Measurements from ENCODE around the gene ELP5.
"Not testable (repeated sequence)": the region's sequence is repeated elsewhere in the genome, so short reads cannot be mapped to it uniquely, and the experiment has no call there.

ELP5 gene

DNA sequence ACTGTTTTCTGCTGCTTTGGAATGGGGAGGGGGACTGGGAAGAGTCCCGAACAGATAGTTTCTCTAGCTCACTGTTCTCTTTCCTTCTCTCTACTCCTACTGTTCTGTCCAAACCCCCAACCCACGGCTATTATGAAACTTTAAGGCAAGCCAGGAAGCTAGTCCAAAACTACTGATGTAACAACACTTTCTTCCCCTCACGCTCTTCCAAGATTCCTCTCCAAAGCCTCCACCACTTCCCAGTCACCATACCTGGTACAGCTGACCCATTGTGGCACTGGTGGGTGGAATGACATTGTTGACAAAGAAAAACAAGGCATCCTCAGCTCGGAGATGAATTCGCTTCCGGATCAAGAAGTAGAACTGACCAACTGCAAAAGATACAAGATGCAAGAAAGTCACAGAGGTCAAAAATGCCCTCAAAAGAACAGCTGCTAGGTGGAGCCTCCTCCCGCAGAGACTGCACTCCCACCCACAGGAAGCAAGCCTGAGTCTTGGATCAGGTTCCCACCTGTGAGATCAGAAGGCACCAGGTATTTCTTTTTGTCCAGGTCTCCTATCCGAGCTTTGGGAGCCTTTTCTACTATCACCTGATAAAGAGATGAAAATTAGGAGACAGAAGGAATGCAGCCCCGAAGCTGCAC is 10.8 kb upstream of the ELP5 start:
- peak overlapping the region; percentile 96 for H3K4me3 ChIP-seq (ENCODE audit: low read depth, low read length)
- H3K36me3 ChIP-seq (replicated peaks), result peaks cover 49% of the 10 kb centered on the region
- DNase-seq, result no peak
- peak overlapping the region; percentile 94 for H3K27ac ChIP-seq
- in situ Hi-C loops (cut with HindIII; ENCODE audit: low pct_ligation_motif_present, low sequenced_read_pairs), result no loop called here
- H3K27me3 ChIP-seq (replicated peaks), result no peaks in the 10 kb centered on the region
- TF ChIP-seq, protein P1, sequence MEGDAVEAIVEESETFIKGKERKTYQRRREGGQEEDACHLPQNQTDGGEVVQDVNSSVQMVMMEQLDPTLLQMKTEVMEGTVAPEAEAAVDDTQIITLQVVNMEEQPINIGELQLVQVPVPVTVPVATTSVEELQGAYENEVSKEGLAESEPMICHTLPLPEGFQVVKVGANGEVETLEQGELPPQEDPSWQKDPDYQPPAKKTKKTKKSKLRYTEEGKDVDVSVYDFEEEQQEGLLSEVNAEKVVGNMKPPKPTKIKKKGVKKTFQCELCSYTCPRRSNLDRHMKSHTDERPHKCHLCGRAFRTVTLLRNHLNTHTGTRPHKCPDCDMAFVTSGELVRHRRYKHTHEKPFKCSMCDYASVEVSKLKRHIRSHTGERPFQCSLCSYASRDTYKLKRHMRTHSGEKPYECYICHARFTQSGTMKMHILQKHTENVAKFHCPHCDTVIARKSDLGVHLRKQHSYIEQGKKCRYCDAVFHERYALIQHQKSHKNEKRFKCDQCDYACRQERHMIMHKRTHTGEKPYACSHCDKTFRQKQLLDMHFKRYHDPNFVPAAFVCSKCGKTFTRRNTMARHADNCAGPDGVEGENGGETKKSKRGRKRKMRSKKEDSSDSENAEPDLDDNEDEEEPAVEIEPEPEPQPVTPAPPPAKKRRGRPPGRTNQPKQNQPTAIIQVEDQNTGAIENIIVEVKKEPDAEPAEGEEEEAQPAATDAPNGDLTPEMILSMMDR (IDR thresholded peaks at IDR 0.05; ENCODE audit: low read depth, low read length, missing control alignments), result no peak

DNA sequence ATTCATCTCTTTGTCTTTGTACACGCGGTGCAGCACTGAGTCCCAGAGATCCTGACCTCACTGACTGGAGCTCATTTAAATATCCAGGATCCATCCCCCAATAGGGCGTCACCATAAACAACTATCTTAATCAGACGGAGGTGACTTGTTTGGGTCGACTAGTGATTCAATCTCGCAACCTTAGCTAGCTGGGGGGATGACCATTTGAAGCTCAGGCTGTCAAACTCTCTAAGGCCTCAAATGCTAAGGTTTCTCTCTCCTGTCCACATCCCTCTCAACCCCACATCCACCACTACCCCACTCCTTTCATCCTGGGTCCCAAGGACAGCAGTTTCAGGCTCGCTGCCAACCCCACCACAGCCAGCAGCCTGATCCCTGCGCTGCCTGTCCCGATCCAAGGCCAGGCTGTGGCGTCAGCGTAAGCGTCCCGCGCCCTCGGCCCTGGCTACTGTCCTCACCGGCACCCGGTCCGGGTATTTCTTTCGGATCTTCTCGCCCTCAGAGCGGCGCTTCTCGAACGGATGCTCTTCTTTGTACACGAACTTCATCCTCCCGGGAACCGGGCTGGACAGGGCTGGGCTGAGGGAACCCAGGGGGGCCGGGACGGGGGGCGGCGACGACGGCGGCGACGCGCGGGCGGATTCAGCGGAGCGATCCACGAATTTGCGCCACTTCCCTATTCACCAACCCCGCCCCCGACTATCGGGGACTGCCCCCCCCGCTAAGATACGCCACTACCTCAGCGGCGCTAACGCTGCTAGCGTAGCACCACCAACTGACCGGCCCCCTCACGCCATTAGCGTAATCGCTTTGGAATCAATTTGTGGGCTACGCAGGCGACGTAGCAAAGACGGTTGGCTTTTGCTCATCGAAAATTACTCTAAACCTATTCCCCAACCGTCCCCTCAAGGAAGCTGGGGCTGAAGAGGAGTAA is 10.0 kb upstream of the ELP5 start, which contains the start of gene GABARAP:
TSS of gene GABARAP (minus strand) at position 667 of the 934 bp plus-strand sequence. CDS start at position 548, 119 bp downstream.
- Histone ChIP-seq H3K27ac (peak within 1 kb of the TSS; percentile 94), H3K4me3 (ENCODE audit: low read depth, low read length) (peak within 1 kb of the TSS; percentile 96), H3K27me3 (replicated peaks) (no peaks in the 10 kb centered on the region), H3K36me3 (replicated peaks) (peaks cover 47% of the 10 kb centered on the region)
- in situ Hi-C loops (cut with HindIII; ENCODE audit: low pct_ligation_motif_present, low sequenced_read_pairs), result no loop called here
- DNase-seq, result peak; percentile 88
- TF ChIP-seq, protein P1 (IDR thresholded peaks at IDR 0.05; ENCODE audit: low read depth, low read length, missing control alignments), result no peak

DNA sequence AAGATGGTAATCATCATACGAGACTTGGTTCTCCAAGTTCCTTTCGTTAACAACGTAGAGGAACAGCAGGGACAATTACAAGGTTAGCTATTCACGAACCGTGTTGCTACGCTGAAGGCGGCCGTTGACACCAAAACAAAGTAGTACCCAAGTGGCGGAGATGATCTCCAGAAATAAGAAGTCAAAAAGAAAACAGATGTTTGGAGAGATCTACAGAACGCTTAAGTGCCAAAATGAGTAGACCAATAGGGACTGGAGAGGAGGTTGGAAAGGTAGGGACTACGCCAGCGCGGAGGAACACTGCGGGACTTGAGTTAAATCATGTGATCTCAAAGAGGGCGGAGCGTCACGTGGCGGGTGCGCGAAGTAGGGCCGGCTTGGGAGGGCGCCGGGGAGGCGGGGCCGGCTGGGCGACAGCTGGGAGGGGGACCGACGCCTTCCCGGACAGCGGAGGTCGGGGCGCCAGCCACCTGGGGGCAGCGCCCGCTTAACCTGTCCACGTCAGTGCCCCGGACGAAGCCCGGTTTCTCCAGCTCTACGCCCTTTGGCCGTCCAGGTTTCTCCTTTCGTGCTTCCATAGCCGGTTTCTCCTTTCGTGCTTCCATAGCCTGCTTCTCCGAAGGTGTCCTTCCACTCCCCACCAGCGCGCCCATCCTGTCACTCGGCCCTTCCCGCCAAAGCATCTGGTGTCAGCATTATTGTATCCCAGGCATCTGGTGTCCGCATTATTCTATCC is 9.1 kb upstream of the ELP5 start:
- H3K4me3 ChIP-seq (ENCODE audit: low read depth, low read length), result peak overlapping the region; percentile 96
- H3K36me3 ChIP-seq (replicated peaks), result peaks cover 44% of the 10 kb centered on the region
- TF ChIP-seq, protein P1 (IDR thresholded peaks at IDR 0.05; ENCODE audit: low read depth, low read length, missing control alignments), result no peak
- in situ Hi-C loops (cut with HindIII; ENCODE audit: low pct_ligation_motif_present, low sequenced_read_pairs), result no loop called here
- peak; percentile 94 for DNase-seq
- no peaks in the 10 kb centered on the region for H3K27me3 ChIP-seq (replicated peaks)
- peak overlapping the region; percentile 94 for H3K27ac ChIP-seq

DNA sequence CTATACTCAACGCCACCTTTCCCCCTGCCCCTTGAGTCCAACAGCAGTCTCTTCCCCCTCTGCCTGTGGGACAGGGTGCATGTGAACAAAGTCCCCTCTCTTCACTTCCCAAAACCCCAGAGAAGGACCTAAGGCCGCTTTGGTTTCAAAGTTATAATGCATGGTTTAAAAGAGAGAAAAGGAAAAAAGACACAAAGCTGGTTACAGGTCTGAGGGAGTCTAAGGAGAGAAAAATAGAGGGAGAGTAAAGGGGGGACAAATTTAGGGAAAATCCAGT is 8.6 kb upstream of the ELP5 start:
- no peaks in the 10 kb centered on the region for H3K27me3 ChIP-seq (replicated peaks)
- DNase-seq, result no peak
- in situ Hi-C loops (cut with HindIII; ENCODE audit: low pct_ligation_motif_present, low sequenced_read_pairs), result no loop called here
- TF ChIP-seq, protein P1 (IDR thresholded peaks at IDR 0.05; ENCODE audit: low read depth, low read length, missing control alignments), result no peak
- peak overlapping the region; percentile 96 for H3K4me3 ChIP-seq (ENCODE audit: low read depth, low read length)
- peak overlapping the region; percentile 94 for H3K27ac ChIP-seq
- peaks cover 44% of the 10 kb centered on the region for H3K36me3 ChIP-seq (replicated peaks)

DNA sequence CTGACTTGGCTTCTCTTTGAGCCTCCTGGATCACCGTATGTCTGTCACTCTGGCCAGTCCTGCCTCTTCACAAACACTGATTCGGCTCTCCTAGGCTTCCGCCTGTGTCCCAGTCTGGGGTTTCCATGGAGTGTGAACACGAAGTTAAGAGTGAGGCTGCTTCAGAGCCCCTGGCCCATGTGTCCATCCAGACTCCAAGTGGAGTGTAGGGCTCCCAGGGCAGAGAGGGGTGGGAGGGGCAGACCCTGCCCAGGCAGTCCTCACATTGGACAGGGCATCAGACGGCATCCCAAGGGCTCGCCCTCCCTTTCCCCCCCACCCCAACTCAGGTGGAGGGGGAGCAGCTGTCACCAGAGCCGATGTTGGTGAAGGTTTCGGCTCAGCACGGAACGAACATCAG is 8.2 kb upstream of the ELP5 start:
- peaks cover 44% of the 10 kb centered on the region for H3K36me3 ChIP-seq (replicated peaks)
- H3K4me3 ChIP-seq (ENCODE audit: low read depth, low read length); H3K27me3 ChIP-seq (replicated peaks); in situ Hi-C loops (cut with HindIII; ENCODE audit: low pct_ligation_motif_present, low sequenced_read_pairs); DNase-seq; H3K27ac ChIP-seq: not testable (repeated sequence)

DNA sequence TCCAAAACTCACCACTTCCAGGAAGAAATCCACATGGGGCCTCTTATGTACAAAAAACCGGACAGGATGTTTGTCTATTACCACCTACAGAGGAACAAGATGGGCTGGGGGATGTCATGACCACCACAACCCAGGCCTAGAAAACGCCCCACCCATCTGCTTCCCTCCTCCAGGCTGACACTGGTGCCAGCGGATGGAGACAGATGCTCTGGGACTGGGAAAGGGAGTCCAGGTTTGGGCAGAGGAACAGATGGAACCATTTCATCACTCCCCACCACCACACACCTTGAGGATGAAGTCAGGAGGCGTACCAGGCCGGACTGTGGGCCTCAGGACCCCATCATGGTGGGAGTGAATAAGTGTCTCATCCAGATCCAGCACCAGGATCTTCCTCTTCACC is 5.2 kb upstream of the ELP5 start:
- in situ Hi-C loops (cut with HindIII; ENCODE audit: low pct_ligation_motif_present, low sequenced_read_pairs), result no loop called here
- no peak for DNase-seq
- TF ChIP-seq, protein P1 (IDR thresholded peaks at IDR 0.05; ENCODE audit: low read depth, low read length, missing control alignments), result no peak
- H3K36me3 ChIP-seq (replicated peaks), result peaks cover 32% of the 10 kb centered on the region
- H3K27me3 ChIP-seq (replicated peaks), result no peaks in the 10 kb centered on the region
- no peak overlapping the region for H3K4me3 ChIP-seq (ENCODE audit: low read depth, low read length)
- H3K27ac ChIP-seq, result no peak overlapping the region

Data from brain microvascular endothelial cell (primary cell).